ENCODE results near the gene KIRREL3. TPM values are rescaled to one million over a fixed set of nuclear protein-coding genes. Genes with fewer than 3 reads are reported as not detected.

Gene KIRREL3
- polyA plus RNA-seq, 2 of the 4 experiments (the other 2 are of a cell fraction), result 3.0 to 11.0 TPM

DNA sequence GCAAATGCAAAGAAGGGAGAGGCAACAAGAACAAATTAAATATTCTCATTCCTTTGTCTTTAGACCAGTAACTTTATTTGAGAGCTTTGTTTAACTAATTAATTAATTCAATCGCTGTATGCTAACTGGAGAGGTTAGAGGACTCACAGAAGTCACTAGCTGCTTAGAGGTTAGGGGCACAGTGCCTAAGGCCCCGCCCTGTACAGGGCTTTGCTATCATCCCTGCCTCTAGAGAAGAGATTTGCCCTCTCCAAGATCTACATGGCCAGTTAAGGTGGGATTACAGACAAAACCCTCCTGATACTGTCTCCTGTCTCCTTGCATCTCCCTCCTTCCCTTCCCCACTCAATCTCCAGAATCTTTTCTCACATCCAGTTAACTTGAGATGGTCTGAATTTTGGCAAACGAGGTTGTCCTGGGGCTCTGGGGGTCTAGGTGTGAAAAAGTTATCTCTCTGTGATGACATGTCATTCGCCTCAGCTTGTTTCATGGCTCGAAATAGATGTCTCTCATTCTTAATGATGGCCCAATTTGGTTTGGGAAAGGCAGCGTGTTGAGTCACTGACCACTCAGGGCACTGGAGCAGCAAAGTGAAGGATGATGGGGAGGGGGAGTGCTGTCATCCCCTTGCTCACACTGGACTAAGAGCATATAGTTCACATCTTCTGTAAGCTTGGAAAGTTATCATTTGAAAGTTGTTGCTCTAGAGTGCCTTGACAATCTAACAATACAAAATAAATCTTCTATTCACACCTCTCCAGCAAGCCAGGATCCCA, 190.9 kb downstream of the KIRREL3 start:
- ATAC-seq (no peak), FAIRE-seq (no peak), DNase-seq (ENCODE audit: low read depth in 1 of 2, low spot score in 1 of 2) (no peak)
- Histone ChIP-seq H3K4me2 (no peak overlapping the region), H3K9me3 (no peaks in the 10 kb centered on the region), H3K4me3 (no peak overlapping the region), H3K4me1 (no peaks in the 10 kb centered on the region), H3K27ac (no peak overlapping the region)
- ChIA-PET CTCF (interaction anchor here (1.7 kb wide), 1 partner anchor 10 kb away, joined by 5 read pairs; no protein-coding TSS in a partner anchor), POLR2A (no interaction called here)
- no peak for TF ChIP-seq ZFP36 (IDR thresholded peaks at IDR 0.05; ENCODE audit: borderline replicate concordance, partially characterized antibody)
- TF ChIP-seq CBX8 (IDR thresholded peaks at IDR 0.05), result no peak
- TF ChIP-seq HDAC2 (IDR thresholded peaks at IDR 0.05), result no peak
- TF ChIP-seq MAZ (IDR thresholded peaks at IDR 0.05; ENCODE audit: borderline replicate concordance, low read depth, low read length), result no peak
- TF ChIP-seq ELK1 (IDR thresholded peaks at IDR 0.05; ENCODE audit: low read depth, low read length), result no peak
- no peak for TF ChIP-seq ATOH8 (CRISPR knock-in tag; IDR thresholded peaks at IDR 0.05; ENCODE audit: low read depth)
- TF ChIP-seq CEBPB (IDR thresholded peaks at IDR 0.05), result no peak
- no peak for TF ChIP-seq POLR2AphosphoS2 (conservative IDR thresholded peaks at IDR 0.05; ENCODE audit: low read length)
- no peak for TF ChIP-seq SREBF2 (IDR thresholded peaks at IDR 0.05)
- no peak for TF ChIP-seq HEYL (CRISPR knock-in tag; IDR thresholded peaks at IDR 0.05)
- no peak for TF ChIP-seq CHD4 (IDR thresholded peaks at IDR 0.05; ENCODE audit: borderline replicate concordance)
- TF ChIP-seq HOXB5 (CRISPR knock-in tag; IDR thresholded peaks at IDR 0.05), result no peak
- TF ChIP-seq NFE2L2 (conservative IDR thresholded peaks at IDR 0.05; ENCODE audit: low read length), result no peak
- WGBS (ENCODE audit: missing lambda C conversion rate), result 64% methylated on average over 6 of the region's 6 CpGs

DNA sequence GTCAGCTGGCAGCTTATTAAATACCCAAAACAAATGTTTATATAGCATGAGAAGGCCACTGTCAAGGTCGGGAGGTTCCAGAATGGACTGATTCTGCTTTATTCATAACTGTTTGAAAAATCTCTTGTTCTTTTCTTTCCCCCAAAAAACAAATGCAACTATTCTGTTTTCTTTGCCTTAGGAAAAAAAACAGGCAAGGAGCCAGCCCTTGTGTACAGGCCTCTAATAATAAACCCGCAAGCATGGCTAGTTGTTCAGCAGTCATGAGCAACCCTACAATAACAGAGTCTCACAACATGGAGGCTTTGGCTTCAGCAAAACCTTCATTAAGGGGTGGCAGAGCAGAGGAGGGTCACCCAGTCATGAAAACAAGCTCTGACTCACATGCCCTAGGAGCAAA, 191.7 kb downstream of the KIRREL3 start:
- 51% methylated on average over 2 of the region's 2 CpGs for WGBS (ENCODE audit: missing lambda C conversion rate)
- no peak for DNase-seq (ENCODE audit: low read depth in 1 of 2, low spot score in 1 of 2)
- Histone ChIP-seq H3K4me2 (no peak overlapping the region), H3K27ac (no peak overlapping the region), H3K9me3 (no peaks in the 10 kb centered on the region), H3K4me1 (no peaks in the 10 kb centered on the region), H3K4me3 (no peak overlapping the region)
- POLR2A ChIA-PET, result no interaction called here
- no peak for FAIRE-seq
- TF ChIP-seq CHD2 (IDR thresholded peaks at IDR 0.05; ENCODE audit: low read length, partially characterized antibody), result no peak
- TF ChIP-seq ELK1 (IDR thresholded peaks at IDR 0.05; ENCODE audit: low read depth, low read length), result no peak
- TF ChIP-seq BCL3 (IDR thresholded peaks at IDR 0.05), result no peak
- TF ChIP-seq MAZ (IDR thresholded peaks at IDR 0.05; ENCODE audit: borderline replicate concordance, low read depth, low read length), result no peak
- no peak for TF ChIP-seq GATA3 (IDR thresholded peaks at IDR 0.05; ENCODE audit: borderline replicate concordance)
- no peak for TF ChIP-seq POLR2A (IDR thresholded peaks at IDR 0.05; ENCODE audit: low read length)
- TF ChIP-seq JUN (IDR thresholded peaks at IDR 0.05), result no peak
- TF ChIP-seq CBX2 (IDR thresholded peaks at IDR 0.05; ENCODE audit: borderline replicate concordance, low read depth), result no peak
- TF ChIP-seq KDM1A (IDR thresholded peaks at IDR 0.05; ENCODE audit: low read depth), result no peak
- TF ChIP-seq FOSL2 (IDR thresholded peaks at IDR 0.05), result no peak
- no peak for TF ChIP-seq FOSL2 (CRISPR knock-in tag; IDR thresholded peaks at IDR 0.05)
- no peak for TF ChIP-seq USF2 (IDR thresholded peaks at IDR 0.05)
- TF ChIP-seq CHD4 (IDR thresholded peaks at IDR 0.05; ENCODE audit: borderline replicate concordance), result no peak
- no peak for TF ChIP-seq ZFP36 (IDR thresholded peaks at IDR 0.05; ENCODE audit: borderline replicate concordance, partially characterized antibody)
- TF ChIP-seq TFCP2L1 (CRISPR knock-in tag; IDR thresholded peaks at IDR 0.05), result no peak
- no peak for ATAC-seq
- CTCF ChIA-PET, result no interaction called here

Measured in A549 (cell line).